GM18873 (cell line): Measurements from ENCODE around the gene UVRAG.

ENCODE experiments used
- ATAC-seq: cut with Tn5 transposase; IDR thresholded peaks from one replicate; pipeline ENCODE4 v1.9.1; 2021; ENCODE audit warnings: mild to moderate bottlenecking, moderate library complexity, moderate number of reproducible peaks; ENCODE audit not compliant: unreplicated experiment, low FRiP score

The UVRAG gene

GRCh38 chr11:76131142-76131541 is 316.1 kb downstream of the UVRAG start:
- ATAC-seq: no peak

DNA sequence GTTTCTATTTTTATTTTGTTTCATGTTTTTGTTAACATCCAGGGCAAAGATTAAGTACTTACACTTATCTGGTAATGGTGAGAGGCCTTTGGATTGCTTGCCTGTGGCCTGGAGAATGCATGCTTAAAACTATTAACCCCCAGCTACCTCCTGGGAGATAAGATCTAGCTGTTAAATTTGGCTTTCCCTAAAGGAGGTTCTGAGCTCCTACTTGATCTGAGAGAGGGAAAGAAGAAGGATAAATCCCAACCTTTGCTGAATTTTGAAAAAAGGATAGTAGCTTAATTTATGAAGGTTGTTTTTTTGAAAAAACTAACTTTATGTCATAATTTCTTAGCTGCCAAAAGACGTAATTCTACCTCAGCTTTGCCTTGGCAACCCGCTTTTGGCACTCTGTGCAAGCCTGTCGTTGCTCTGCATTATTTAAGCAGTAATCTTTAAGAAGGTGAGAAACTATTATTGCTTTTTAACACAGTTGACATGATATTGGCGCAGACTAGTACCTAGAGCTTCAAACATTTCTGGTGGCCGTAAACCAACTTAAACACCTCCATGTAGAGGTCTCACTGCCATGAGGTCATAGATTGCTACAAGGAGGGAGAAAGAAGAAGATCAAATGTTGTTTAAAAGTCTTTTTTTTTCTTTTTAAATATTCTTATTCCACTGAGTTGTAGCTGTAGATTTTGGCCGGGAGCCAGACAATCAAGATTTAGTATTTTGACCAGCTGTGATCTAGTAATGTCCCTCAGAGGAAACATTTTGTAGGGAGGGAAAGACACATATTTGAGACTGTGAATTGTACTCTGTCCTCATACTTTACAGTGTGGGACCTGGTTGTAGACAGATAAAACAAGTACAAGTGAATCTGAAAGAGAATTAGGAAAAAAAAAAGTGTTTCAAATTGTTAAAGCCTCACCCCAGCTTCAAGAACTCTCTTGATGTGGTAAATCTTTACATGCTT is 316.9 kb downstream of the UVRAG start:
- ATAC-seq: no peak

GRCh38 chr11:76134239-76134638 is 319.2 kb downstream of the UVRAG start:
- no peak for ATAC-seq

GRCh38 chr11:76135491-76135890 is 320.5 kb downstream of the UVRAG start:
- ATAC-seq: no peak

DNA sequence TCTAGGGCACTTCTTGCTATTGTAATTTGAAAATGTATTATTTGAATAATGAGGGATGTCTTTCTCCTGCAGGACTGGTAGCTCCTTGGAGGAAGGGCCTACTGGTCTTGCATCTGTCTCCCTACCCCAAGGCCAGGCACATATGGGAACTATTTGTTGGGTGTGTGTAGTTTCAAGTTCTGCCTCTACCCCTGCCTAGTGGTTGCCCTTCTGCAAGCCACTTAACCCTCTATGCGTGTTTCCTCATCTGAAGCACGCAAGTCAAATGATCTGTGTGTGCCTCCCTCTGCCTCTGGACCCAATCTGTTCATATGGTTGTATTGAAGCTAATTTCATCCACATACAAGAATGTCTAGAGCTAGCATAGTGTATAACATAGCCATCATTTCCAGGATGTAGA is 324.3 kb downstream of the UVRAG start:
- no peak for ATAC-seq

- ATAC-seq: no peak
Observed at GRCh38 chr11:76140912-76141574, 326.0 kb downstream of the UVRAG start.

DNA sequence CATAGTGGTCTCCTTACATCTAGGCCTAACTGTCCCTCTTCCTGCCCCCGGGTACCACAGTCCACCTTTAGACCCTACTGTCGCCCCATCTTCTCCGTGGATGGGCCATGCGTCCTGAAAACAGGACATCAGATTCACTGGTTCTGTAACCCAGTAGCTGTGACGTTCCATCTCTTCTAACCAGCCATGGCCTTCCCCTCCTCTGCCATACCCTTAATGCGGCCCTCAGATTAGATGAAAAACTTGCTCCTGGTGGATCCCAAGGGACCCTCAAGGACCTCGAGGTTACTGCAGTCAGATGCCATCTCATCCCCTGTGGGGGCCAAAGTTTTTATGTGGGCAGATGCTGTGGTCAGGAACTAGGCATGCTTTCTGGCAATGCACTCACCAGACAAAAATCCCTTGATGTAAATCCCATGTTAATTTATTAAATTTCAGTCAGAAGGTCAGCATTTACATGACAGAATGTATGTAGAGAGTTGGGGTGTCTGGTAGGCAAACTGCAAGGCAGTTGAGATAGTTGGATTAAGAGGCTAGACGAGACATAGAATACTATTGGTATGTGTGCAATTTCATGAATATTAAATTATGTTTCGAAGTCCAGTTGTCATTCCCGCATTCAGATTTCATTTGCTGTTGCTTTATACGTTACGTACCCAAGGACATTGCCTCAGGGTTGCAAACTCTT is 327.0 kb downstream of the UVRAG start:
- ATAC-seq: no peak

DNA sequence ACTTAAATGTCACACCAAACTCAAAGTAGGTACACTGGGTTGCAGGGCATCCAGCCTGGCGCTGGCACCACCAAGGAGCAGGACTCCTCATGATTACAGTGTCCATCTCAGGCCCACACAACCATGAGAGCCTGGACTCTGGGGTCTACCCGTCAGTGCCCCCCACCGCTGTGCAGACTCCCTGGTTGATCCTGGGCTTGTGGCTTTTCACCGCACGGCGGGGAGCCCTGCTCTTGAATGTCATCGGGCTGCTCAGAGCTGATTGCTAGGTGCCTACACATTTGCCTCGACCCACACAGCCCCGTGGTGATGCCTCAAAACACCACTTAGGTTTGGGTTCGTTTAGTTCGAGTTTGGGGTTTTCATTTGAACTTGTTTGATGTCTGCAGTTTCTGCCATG is 328.3 kb downstream of the UVRAG start:
- ATAC-seq: no peak

- no peak for ATAC-seq
Observed at GRCh38 chr11:76147106-76147740, 332.2 kb downstream of the UVRAG start.

DNA sequence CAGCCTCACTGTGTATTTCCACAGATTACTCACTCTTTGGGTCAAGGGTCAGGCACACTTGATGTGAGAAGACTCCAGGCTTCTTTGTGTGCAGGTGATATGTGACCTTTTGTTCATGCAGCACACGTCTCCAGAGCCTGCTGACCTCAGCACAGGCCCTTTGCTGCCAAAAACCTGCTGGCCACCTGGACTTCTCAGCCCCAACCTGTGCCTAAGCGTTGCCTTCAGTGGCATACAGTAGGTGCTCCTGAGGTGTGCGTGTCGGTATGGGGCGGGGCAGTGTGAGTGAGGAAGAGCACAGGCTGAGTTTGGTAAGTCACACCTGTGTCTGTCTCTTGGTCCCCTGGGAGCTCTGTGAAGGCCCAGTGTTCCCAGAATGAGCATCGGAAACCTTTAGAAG is 333.2 kb downstream of the UVRAG start:
- ATAC-seq: no peak

DNA sequence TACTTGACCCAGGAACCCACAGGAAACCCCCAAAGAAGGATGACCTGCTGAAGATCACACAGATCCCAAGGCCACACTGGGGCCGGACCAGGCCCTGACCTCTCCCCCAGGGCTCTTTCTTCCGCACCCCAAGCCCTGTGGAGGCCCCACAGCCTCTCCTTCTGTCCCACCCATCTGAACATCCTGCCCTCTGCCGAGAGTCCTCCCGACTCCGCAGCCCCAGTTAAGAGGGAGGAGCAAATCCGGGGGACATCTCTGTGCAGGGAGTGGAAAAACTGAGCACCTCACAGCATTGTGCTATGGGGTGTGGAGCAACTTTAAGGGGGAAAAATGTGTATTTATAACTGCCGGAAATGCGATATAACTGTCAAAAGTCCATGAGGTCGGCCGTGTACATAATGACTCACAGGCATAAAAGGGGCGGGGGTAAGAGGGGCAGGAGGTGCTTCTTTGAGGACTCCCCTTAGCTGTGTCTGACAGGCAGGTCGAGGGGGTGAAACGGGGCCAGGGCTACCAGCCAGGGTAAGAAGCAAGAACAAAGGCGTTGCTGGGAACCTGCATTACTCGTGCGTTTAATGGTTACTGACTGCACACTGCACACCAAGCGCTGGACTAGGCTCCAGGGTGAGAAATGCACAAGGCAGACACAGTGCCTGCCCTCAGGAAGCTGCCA is 334.1 kb downstream of the UVRAG start:
- ATAC-seq: no peak

- ATAC-seq: no peak
Observed at GRCh38 chr11:76149713-76150112, 334.7 kb downstream of the UVRAG start.

DNA sequence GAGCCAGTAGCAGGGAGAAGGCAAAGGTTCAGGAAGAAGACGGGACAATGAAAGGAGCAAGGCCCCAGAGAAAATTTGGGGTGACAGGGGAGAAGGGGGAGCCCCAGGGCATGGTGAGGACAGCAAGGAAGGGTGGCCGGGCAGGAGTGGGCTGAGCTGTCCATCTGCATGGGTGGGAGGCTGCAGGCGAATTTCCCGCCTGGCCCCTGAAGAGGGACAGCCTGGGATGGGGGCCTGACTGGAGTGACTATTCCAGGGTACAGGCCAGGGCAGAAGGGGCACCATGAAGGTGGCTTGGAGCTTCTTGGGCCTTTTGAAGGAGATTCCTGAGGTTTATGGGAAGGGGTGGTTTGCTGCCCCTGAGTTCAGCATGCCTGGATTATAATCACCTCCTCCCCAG is 335.1 kb downstream of the UVRAG start:
- no peak for ATAC-seq

DNA sequence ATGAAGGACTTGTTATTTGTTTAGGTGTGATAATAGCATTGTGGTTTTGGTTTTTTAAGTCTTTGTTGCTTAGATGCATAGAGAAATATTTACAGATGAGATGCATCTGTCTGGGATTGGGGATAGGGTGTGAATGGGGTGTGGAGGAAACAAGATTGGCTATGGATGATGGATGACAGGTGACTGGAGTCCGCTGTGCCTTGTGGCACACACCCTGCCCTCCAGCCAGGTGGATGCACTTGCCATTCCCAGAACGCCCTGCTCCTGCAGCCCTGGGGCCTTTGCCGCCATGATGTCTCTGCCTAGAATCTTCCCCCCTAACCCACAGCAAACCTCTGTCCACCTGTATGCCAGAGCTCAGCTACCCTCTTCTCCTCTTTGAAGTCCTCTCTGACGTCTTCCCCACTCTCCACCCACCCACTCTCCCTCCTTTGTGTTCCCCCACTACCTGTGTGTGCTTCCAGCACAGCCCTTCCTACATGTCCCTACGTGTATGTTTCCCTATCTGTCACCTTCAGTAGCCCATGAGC is 336.6 kb downstream of the UVRAG start:
- no peak for ATAC-seq

- peak; percentile 56 for ATAC-seq
Observed at GRCh38 chr11:76152086-76152681, 337.2 kb downstream of the UVRAG start.

GRCh38 chr11:76152741-76153570 is 337.9 kb downstream of the UVRAG start:
- no peak for ATAC-seq

DNA sequence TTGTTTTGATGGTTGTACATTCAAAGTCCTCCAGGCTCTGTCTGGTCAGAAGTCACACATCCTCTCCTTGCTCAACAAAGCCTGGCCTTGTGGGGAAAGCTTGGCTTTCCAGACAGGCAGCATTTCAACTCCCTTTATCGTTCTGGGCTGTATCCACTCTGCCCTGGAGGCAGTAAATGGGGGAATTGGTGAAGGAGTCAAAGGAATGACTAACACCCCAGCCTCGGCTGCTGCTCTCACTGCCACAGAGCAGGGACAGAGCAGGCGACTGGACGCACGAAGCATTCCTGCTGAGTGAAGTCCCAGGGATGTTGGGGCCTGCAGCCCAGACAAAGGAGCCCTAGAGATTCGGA is 338.5 kb downstream of the UVRAG start:
- no peak for ATAC-seq

DNA sequence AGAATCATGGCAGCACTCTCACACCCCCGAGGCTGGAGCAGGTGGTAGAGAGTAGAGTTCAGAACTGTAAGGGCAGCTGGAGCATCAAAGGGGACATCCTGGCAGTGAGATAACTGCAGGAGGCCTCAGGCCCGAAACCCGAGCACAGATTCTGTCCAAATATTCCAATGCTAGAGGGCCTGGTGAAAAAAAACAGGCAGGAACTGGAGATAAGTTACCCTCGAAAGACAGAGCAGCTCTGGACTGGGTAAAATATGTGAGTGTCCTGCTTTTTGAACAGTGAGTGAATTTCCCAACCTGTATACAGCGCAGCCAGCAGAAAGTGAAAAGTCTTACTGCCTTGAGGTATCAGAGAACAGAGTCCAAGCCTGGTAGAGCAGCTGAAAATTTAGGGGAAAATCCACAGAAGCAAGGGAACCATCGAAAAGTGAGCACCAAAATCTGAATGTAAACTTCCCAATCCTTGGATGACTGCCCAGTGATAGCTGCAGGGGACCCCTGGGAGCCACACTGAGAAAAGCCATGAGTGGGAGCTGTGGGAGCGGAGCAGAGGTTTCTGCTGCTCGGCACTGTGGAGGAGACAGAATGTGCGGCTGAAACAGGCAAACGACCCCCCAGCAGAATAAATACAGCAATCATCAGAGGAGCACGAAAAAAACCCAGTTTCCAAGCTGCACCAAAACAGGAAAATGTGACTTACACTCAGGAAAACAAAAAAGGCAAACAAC is 340.7 kb downstream of the UVRAG start:
- no peak for ATAC-seq
